Neural cell (in vitro differentiated cells): ENCODE results near the gene CELF4.

Source experiments
- MXI1 ChIP-seq: fragments of 450-650 bp; conservative IDR thresholded peaks from 2 replicates; pipeline ENCODE4 v1.6.1; 2014; ENCODE audit warnings: antibody characterized with exemption, mild to moderate bottlenecking; ENCODE audit not compliant: poor library complexity, severe bottlenecking
- TF ChIP-seq, protein P1 (sequence below): fragments of 450-650 bp; IDR thresholded peaks from 2 replicates; pipeline ENCODE4 v1.5.1; 2014; ENCODE audit warnings: antibody characterized with exemption, mild to moderate bottlenecking, moderate library complexity; ENCODE audit not compliant: poor library complexity, severe bottlenecking

- no peak for TF ChIP-seq MXI1
- TF ChIP-seq, protein P1, sequence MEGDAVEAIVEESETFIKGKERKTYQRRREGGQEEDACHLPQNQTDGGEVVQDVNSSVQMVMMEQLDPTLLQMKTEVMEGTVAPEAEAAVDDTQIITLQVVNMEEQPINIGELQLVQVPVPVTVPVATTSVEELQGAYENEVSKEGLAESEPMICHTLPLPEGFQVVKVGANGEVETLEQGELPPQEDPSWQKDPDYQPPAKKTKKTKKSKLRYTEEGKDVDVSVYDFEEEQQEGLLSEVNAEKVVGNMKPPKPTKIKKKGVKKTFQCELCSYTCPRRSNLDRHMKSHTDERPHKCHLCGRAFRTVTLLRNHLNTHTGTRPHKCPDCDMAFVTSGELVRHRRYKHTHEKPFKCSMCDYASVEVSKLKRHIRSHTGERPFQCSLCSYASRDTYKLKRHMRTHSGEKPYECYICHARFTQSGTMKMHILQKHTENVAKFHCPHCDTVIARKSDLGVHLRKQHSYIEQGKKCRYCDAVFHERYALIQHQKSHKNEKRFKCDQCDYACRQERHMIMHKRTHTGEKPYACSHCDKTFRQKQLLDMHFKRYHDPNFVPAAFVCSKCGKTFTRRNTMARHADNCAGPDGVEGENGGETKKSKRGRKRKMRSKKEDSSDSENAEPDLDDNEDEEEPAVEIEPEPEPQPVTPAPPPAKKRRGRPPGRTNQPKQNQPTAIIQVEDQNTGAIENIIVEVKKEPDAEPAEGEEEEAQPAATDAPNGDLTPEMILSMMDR, result no peak
These were observed 33.6 kb upstream of the CELF4 start for GRCh38 chr18:37598966-37599896.
